Measurements from ENCODE around the gene TENT5A.

The TENT5A gene

GRCh38 chr6:81697559-81697958 is 54.9 kb downstream of the TENT5A start:
- no peaks in the 10 kb centered on the region for H3K27me3 ChIP-seq (ENCODE audit: insufficient read depth, low read depth, severe bottlenecking)
- no peak overlapping the region for H3K27ac ChIP-seq
- no peaks in the 10 kb centered on the region for H3K9me3 ChIP-seq (ENCODE audit: severe bottlenecking)
- no peak for DNase-seq
- no peak for TF ChIP-seq CTCF (IDR thresholded peaks at IDR 0.05; ENCODE audit: low read depth, low read length)
- no peak overlapping the region for H3K4me3 ChIP-seq (ENCODE audit: low read depth, low read length)
- no peaks in the 10 kb centered on the region for H3K36me3 ChIP-seq

GRCh38 chr6:81696524-81696923 is 56.0 kb downstream of the TENT5A start:
- Histone ChIP-seq H3K27me3 (ENCODE audit: insufficient read depth, low read depth, severe bottlenecking) (no peaks in the 10 kb centered on the region), H3K4me3 (ENCODE audit: low read depth, low read length) (no peak overlapping the region), H3K36me3 (no peaks in the 10 kb centered on the region), H3K9me3 (ENCODE audit: severe bottlenecking) (no peaks in the 10 kb centered on the region), H3K27ac (no peak overlapping the region)
- no peak for TF ChIP-seq CTCF (IDR thresholded peaks at IDR 0.05; ENCODE audit: low read depth, low read length)
- DNase-seq: no peak

Data from WERI-Rb-1 (cell line).